Activated T-cell treated with anti-CD3 and anti-CD28 coated beads for 4 hours (primary cell): ENCODE data around the gene TCP11L2.
A peak's percentile ranks its signal among the peaks of the same experiment; 100 is the strongest.
"Not testable (repeated sequence)": the region's sequence is repeated elsewhere in the genome, so short reads cannot be mapped to it uniquely, and the experiment has no call there.

Experiments used
- DNase-seq: peaks from one replicate; pipeline ENCODE4 v3.0.0-alpha.2; 2020

Gene TCP11L2

DNA sequence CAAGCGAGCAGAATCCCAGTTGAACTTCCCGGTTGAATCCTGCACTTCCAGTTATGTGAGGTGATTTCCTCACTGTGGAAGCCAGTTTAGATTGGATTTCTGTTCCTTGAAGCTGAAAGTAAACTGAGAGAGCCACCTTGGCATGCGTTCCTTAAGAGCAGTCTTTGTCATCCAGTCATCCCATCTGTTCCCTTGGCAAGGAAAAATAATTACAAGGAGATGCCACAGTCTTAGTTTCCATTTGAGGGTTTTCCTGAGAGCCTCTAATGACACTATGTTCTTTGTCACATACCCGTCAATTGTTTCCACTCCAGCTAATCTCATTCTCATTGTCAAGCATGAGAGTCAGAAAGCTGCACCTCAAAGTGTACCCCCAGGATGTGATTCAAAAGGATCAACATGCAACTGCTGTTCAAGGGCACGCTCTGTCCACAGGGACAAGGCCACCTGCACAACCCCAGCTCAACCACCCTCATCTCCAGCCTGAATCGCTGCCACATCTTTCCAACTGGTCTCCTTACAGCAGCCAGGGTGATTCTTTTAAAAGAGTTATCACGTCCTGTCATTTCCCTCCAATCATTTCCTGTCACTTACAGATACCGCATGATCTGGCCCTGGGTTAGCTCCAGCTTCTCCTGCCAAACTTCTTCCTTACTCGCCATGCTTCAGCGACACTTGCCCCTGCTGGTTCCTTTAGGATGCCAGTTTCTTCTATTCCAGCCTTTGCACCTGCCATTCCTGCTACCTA, 18.0 kb upstream of the TCP11L2 start:
- no peak for DNase-seq

DNA sequence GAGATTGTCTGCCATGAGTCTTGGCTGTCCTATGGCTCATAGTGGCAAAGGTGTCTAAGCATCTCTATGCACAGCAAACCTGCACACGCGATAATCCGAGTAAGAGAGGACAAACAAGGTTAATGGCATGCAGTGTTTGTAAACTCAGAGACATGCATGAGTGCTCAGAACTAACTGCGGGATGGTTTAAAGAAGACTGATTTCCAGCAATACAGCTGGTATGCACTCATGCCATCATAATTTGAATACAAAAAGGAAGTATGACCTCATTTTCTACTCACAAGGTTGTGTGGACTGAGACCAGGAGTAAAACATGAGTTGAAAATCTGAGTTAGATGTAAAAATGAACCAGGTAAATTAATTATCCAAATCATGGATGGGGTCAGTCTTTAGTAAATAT, 16.6 kb upstream of the TCP11L2 start:
- no peak for DNase-seq

DNA sequence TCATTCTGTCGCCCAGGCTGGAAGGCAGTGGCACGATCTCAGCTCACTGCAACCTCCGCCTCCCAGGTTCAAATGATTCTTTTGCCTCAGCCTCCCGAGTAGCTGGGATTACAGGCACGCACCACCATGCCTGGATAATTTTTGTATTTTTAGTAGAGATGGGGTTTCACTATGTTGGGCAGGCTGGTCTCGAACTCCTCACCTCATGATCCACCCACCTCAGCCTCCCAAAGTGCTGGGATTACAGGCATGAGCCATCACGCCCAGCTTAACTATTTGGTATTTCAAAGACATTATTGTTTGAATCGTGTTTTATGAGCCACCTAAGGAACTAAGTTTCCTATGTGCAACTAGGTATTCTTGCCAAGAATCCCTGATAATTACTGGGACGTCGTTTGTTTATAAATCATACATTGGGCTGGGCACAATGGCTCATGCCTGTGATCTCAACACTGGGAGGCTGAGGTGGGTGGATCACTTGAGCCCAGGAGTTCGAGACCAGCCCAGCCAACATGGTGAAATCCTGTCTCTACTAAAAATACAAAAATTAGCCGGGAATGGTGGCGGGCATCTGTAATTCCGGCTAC, 15.9 kb upstream of the TCP11L2 start:
- not testable (repeated sequence) for DNase-seq

DNA sequence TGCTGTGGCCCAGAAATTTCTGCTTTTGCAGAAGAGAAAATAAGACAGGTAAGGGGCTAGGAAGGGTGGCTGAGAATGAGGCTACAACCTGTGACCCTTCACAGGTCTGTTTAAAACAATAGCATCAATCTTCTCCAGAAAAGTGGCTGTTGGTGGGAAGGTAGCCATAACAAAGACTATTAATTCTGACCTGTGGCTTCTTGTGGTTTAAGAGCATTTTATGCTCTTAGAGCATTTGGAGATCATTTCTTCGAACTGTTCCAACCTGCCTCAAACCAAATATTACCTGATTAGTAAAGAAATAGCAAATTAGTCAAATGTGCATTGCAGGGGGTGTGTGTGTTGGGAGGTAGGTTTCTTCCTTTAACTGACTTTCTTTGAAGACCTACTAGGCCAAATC, 15.2 kb upstream of the TCP11L2 start:
- DNase-seq: no peak

DNA sequence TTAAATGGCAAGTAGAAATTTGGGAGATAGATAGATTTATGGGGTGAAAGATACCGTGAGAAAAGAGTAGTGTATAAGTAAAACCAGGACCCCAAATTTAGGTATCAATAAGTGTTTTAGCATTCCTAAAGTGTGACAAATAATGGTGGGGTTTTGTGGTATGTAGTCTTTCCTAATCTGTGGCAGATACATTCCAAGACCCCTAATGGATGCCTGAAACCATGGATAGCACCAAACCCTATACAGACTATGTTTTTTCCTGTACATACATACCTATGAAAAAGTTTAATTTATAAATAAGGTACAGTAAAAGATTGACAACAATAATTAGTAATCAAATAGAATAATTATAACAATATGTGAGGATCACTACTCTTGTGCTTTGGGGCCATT, 14.4 kb upstream of the TCP11L2 start:
- DNase-seq: no peak

DNA sequence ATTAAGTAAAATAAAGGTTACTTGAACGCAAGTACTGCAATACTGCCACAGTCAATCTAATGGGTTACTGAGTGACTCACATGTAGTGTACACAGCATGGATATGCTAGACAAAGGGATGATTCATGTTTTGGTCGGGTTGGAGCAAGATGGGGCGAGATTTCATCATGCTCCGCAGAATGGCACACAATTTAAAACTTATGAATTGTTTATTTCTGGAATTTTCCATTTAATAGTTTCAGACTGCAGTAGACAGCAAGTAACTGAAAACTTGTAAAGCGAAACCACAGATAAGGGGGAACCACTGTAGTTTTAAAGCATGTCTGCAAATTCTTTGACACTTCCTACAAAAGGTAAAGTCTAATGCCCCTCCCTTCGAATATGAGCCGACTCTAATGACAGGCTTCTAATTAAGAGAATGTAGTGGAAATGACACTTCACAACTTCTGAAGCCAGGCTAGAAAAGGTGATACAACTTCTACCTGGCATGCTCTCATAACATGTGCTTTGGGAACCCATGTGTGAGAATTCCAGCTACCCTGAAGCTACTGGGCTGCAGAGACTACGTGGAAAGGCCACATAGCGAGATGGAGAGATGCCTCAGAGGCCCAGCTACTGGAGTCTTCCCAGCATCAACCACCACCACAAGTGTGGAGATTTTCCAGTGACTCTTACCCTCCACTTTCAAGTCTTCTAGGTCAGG, 13.9 kb upstream of the TCP11L2 start:
- DNase-seq: peak; percentile 9

DNA sequence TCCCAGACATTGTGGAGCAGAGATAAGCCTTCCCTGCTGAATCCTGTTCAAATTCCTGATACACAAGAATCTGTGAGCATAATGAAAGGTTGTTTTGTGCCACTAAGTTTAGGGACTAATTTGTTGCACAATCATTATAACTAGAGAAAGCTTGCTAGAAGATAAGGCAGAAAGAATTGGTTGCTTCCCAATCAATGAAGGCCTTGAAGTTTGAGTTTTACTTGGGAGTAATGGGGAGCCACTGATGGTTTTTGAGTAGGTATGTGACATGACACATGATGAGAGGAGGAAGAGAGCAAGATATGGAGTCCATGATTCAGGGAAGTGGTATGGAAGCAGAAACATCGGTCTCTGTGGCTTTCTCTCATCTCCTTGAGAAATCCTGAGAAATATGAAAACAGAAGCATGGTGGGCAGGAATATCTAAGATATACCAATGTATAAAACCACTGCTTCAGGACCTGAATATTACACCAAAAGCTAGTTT, 13.3 kb upstream of the TCP11L2 start:
- DNase-seq: no peak

DNA sequence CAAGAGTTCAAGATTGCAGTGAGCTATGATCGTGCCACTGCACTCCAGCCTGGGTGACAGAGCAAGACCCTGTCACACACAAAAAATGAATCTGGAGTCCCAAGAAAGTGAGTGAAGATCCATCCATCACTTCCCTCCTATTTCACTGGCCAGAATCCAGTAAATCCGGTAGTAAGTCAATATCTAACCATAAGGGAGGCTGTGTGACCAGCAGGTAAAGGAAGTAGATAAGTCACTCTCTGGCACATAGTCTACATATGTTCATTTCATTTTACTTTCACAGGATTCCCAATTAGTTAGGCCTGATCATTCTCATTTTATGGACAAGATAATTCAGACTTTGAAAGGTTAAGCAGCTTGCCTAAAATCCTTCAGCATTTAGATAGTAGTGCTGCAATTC, 11.9 kb upstream of the TCP11L2 start:
- no peak for DNase-seq

DNA sequence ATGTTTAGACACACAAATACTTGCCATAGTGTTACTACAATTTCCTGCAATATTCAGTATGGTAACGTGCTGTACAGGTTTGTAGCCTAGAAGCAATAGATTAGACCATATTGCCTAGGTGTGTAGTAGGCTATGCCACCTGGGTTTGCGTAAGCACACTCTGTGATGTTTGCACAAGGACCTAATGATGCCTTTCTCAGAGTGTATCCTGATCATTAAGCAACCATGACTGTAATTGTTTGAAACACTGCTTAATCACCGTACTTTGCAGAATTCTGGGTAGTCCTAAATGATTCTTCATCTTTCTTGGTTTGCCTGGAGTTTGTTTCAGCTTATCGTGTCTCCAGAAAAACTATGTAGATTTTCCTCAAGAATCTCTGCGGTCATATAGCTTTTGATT, 11.2 kb upstream of the TCP11L2 start:
- DNase-seq: no peak

DNA sequence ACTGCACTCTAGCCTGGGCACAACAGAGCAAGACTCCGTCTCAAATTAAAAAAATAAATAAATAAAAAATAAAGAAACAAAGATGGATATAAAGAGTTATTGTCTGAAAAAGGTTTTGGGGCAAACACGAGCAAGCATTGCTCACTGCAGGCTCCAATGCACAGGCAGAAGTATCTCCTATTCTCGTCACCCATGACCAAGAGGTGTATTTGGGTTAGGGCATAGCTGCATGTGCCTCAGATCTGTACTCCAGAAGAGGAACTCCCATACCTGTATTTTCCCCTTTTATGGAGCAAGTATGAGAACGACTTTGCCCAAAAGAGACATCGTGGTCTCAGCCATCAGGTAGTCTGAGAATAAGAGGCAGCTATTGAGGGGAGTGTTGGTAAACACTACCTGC, 10.2 kb upstream of the TCP11L2 start:
- no peak for DNase-seq

DNA sequence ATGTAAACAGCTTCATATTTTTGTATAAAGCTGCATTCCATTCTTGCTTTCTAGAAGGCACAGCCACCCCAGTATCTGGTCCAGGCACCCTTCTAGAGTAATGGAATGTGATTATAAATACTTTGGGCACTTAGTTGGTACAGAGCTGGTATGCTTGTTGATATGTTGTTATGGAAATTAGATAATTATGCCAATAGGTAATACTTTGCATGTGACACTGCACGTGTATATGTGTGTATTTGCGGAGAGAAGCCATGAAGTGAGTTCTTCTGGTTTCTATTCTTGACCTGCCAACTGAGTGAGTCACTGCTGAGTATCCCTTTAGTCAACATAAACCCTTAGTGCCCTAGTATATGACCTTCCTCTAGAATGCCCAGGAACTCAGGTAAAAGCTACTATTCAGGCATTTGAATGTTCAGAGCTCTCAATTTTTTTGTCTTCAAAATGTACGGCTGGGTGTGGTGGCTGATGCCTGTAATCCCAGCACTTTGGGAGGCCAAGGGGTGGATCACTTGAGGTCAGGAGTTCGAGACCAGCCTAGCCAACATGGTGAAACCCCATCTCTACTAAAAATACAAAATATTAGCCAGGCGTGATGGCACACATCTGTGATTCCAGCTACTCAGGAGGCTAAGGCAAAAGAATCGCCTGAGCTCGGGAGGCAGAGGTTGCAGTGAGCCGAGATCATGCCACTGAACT, 6.2 kb upstream of the TCP11L2 start:
- DNase-seq: no peak

DNA sequence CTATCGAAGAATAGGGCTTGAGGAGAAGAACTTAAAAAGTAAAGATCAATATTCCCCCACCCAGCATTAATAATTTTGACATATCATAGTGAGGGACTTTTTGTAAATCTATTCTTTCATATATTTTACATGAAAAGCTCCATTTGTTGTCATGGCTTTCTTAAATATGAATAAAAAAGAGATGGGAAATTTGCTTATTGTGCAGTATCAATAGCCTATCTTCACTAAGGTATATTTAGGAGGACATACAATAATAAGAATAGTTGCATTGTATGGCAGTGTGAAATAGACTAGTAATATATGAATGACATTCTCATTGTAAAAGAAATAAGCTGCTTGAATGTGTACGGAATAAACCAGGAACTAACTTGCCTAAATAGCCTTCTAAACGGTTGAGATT, 5.5 kb upstream of the TCP11L2 start:
- no peak for DNase-seq

DNA sequence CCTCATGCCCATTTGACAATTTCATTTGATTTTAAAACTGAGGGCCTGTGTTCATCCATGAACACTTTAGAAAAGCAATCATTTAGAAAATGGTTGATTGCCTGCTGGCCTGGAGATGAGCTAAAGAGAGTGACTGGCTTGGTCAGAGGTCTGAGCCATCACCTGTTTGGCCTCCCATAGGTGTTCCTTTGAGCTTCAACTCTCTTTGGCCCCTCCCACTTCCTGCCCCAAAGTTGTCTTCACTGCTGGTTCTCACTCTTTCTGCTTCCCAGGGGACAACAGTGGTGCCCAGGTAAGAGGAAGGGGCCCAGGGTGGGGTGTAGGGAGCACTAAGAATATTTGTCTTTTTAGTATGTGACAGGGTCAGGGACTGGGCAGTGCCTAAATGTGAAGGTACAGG, 4.9 kb upstream of the TCP11L2 start:
- no peak for DNase-seq

DNA sequence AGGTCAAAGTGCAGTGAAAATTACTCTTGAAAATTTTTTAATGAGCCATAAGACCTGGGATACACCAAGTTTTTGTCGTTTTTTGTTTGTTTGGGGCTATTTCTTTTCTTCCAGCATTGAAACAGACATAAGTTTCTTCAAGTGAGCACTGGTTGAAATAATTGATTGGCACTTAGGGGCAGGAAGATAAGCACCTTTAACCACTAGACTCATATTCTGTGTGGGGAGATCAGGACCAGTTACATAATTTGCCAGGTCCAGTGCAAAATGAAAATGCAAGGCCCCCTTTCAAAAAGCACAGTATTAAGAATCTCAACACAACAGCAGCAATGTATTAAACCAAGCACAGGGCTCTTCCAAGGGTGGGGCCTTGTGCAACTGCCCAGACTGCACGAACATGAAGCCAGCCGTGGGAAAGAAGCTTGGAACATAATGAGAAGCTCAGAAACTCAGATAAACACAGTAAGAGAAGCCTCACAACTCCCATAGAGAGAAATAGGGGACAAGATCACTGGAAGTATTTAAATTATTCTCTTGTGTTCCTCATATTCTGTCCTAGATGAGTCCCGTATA, 3.2 kb upstream of the TCP11L2 start:
- no peak for DNase-seq

DNA sequence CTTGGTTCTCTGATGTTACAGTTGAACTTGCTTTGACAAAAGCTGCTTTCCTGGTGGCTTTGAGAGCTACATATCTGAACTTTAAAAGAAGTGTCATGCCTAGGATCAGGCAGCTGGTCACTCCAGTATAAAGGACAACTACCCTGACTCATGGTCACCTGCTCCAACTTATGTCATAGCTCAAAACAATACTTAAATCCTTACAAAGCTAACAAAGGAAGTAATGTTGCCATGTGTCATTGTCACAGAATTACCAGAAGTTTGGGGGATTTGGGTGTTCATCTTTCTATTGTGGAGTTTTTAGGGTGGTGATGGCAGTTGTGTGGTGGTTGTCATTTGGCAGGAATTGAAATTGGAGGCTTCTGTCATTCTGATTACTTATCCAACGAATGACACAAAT, 1.8 kb upstream of the TCP11L2 start:
- no peak for DNase-seq

DNA sequence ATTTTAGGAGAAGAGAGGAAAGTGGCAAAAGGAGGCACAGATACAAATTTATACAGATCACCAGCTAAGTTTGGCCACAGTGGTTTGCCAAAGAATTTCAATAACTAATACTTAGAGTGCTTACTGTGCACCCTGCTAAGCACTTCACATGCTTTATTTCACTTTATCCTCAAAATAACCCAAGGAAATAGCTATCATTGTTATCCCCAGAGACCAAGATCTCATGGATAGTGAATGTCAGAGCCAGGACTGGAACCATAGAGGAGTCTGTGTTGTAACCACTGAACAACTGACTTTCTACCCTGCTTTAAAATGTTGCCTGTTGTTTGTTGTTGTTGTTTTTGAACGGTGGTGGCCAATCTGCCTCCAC, 1.3 kb upstream of the TCP11L2 start:
- DNase-seq: no peak

DNA sequence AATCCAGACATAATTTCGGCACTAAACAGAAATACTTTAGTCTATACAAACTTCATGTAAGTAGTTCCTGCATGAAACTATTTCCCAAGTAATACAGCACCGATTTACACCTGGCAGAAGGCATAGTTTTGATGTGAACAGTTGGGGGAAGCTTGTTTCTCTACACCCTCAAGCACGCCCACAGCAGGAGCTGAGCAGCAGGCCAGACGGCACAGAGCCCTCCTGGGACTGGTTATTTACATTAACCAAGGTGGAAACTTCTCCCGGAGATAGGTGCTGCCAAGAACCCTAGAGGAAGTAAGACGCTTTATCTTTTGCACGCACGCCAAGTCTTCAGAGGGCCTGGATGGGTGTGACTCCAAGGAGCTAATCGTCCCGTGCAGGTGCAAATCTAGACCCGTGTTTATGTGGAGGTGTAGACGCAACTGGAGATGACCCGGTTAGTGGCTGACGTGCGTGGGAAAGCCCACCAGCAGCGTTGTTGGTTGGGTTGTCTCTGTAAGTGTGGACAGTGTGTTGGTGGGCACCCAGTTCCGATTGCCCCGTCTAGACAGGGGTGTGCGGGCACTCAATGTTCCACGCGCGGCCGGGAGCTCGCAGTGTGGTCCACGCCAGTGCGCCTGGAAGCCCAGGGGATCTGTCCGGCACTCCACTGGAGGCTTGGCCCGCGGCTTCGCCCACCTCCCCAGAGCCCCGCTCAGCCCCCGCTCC, 767 bp upstream of the TCP11L2 start:
- DNase-seq: peak; percentile 34

DNA sequence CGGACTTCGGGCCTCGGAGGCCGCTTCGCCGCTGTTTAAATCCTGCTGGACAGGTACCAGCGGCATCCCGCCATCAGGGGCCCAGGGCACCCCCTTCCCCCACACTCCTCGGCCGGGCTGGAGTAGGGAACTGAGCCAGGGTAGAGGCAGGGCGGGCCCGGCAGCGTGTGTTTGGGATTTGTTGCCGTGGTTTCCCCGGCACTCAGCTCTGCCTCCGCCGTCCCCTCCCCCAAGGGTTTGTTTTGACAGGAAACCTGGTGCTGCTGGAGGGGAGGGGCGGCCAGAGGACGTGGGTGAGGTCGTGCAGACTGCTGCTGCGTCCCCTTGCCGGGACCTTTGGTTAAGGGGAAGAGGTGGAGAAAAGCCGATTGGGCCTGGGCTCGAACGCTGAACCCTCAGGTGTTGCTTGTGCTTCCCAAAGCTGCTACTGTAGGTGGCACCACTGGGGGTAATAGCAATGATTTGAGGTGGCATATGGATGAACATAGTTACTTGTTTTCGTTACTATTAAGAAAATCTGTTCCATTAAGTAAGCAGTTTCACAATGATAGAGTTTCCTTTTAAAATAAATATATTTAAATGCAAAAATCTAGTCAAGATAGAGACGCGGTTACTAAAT, 778 bp downstream of the TCP11L2 start:
- DNase-seq: peak; percentile 56

DNA sequence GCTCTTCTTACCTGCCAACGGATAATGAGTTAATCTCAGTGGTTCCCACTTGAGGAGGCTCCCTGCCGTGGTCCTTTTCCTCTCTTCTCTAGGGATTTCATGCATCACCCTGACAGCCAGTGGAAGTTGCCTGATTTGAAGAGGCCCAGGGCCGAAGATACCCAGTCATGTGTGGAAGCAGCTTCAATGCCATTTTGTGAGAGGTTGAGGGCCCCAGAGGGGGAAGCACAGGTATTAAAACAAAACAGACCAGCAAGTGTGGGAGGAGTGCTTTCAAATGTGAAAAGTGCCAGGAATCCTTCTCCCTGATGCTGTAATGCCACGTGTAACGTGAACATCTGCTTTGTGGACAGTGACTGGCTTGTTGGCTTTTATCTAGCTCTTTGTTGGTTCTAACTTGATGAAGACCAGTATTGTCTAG, 1.5 kb downstream of the TCP11L2 start:
- no peak for DNase-seq

DNA sequence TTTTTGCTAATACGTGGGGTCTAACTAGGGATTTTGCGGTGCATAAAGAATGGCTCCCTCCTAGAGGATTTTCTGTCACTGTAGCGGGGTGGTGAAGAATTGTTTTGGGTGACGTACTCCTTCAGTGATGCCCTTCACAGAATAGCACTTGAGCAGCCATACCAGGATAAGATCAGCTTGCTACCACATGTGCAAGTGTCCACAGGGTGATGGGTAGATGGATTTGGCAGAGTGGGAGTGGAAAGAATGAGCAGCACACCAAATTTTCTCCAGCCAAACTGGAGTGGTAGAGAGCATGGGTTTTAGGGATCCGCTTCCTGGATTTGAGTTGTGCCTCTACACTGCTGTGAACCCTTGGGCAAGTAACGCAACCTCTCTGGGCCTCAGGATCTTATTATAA, 2.3 kb downstream of the TCP11L2 start:
- DNase-seq: no peak

DNA sequence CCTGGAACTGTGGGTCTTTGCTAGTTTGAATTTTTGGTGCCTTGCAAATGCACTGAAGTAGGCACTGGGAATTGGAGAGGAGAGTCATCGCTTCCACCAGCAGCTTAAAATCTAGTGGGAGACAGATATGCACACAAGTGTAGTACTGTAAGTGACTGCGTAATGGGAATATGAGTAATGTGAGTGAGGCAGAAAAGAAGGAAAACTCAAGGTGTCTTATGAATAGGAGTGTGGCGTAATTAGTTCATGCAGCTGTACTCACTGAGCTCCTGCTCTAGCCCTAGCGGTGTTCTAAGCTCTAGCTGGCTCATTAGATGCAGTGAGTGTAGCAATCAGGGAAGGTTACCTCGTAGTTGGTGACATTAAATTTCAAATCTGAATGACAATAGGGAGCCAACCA, 2.8 kb downstream of the TCP11L2 start:
- no peak for DNase-seq

DNA sequence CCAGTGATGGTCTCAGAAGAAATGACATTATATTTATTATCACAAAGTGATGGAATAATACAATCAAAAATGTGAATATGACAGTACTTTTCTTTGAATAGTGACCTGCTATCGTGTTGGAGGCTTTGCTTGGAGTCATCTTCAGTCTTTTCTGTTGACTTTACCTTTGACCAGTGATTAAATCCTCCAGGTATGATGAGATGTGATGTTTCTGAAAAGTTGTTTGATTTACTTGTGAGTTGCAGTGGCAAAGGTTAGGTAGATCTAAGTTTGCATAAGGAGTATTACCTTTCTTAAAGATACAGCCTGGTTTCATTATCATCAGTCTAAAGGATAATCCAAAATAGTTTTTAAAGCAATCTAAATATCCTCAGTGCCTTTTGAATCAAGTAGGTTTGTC, 4.6 kb downstream of the TCP11L2 start:
- DNase-seq: no peak
